HG02763 (cell line): ENCODE data around the gene TRAF3IP1.
A peak's percentile ranks its signal among the peaks of the same experiment; 100 is the strongest.
"Not testable (repeated sequence)": the region's sequence is repeated elsewhere in the genome, so short reads cannot be mapped to it uniquely, and the experiment has no call there.

Experiments
- ATAC-seq: cut with Tn5 transposase; IDR thresholded peaks from one replicate; pipeline ENCODE4 v1.9.1; 2021; ENCODE audit warnings: mild to moderate bottlenecking, moderate library complexity; ENCODE audit not compliant: unreplicated experiment

TRAF3IP1 gene, protein sequence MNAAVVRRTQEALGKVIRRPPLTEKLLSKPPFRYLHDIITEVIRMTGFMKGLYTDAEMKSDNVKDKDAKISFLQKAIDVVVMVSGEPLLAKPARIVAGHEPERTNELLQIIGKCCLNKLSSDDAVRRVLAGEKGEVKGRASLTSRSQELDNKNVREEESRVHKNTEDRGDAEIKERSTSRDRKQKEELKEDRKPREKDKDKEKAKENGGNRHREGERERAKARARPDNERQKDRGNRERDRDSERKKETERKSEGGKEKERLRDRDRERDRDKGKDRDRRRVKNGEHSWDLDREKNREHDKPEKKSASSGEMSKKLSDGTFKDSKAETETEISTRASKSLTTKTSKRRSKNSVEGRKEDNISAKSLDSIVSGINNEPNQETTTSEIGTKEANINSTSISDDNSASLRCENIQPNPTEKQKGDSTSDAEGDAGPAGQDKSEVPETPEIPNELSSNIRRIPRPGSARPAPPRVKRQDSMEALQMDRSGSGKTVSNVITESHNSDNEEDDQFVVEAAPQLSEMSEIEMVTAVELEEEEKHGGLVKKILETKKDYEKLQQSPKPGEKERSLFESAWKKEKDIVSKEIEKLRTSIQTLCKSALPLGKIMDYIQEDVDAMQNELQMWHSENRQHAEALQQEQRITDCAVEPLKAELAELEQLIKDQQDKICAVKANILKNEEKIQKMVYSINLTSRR

DNA sequence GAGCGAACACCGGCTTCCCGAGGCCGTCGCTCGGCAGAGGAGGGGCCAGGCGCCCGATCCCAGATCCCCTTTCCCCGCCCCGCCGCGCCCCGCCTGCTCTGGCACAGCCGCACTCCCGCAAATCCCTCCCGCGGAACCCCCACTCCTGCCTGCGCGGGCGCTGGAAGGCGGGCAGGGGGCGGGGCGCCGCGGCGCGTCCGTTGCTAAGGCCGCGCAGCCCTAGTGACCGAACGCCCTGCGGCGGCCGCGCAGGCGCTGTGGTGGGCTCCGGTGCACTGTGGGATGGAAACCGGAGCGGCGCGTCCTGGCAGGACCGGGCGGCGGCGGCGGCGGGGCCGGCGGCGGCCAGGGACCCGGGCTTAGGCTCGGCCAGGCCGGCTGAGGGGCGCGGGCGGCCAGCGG is at the start of gene TRAF3IP1:
TSS of gene TRAF3IP1 (plus strand) at position 273 of the 402 bp plus-strand sequence. CDS start 145 bp downstream, outside the sequence.
- peak; percentile 98 for ATAC-seq

GRCh38 chr2:238270606-238271005 is 49.7 kb upstream of the TRAF3IP1 start:
- no peak for ATAC-seq

- no peak for ATAC-seq
Measured at GRCh38 chr2:238271061-238271554, 49.2 kb upstream of the TRAF3IP1 start.

GRCh38 chr2:238271686-238272085 is 48.6 kb upstream of the TRAF3IP1 start:
- not testable (repeated sequence) for ATAC-seq

DNA sequence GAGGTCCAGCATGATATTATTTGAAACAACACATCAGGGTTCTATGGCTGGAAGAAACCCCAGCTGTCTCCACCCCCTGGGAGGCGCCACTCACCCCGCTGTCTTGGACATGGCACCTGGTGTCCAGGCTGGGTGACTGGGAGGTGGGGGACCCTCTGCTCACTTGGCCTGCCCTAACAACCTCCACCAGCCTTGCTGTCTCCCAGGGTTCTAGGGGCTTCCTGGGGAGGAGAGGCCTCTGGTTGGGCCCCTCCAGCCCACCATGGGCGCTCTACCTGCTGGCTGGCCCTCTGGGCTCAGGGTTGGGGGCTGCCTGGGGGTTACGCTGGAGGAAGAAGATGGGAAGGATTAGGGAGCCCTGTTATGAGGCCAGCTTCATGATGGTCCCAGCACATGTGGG is 48.2 kb upstream of the TRAF3IP1 start:
- ATAC-seq: no peak

- not testable (repeated sequence) for ATAC-seq
Measured at GRCh38 chr2:238273433-238273832, 46.9 kb upstream of the TRAF3IP1 start.

- no peak for ATAC-seq
Measured at GRCh38 chr2:238274152-238274865, 46.0 kb upstream of the TRAF3IP1 start.

DNA sequence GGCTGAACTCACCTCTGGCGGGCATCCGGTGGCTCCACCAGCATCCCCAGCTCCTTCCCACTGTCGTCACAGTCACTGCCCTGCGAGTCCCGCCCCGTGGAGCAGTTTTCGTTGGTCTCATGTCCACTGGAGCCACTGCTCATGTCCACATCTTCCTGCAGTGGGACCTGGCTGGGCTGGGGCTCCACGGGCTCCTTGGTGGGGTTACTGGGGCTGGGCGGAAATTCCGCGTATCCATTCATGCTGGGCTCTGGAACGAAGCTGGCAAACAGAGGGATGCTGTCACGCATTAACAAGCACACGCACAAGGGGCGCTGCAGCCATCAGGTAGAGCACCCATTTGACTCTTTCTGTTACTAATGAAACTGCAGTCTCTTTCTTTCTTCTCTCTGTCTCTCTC is 42.6 kb upstream of the TRAF3IP1 start:
- no peak for ATAC-seq

DNA sequence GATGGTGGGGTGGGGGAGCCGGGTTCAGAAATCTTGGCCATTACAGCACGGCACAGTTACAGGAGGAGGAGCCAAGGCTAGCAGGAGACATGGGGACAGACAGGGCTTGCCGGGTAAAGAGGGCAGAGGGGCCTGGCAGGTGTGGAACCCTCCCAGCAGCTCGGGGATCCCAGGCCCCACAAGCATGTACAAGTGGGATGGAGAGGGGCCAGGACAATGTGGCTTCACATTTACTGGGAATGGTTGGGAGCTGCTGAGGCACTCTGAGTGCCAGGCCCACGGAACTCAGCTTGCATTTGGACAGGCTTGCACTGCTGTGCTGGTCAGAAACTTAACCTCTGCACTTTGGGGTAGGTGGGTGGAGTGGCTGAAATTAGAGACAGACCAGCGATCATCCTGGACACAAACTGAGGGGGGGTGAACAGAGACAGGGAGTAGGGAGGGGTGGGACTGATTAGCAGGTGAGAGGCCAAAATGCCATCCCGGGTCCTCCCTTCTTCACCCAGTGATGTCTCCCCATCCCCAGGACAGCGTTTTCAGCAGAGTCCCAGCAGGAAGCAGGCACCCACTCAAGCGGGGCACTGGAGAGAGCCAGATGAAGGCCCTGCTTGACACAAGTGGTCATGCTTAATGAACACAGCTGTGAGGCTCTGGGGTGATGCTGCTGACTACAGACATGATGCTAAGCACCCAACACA is 41.5 kb upstream of the TRAF3IP1 start:
- ATAC-seq: no peak

DNA sequence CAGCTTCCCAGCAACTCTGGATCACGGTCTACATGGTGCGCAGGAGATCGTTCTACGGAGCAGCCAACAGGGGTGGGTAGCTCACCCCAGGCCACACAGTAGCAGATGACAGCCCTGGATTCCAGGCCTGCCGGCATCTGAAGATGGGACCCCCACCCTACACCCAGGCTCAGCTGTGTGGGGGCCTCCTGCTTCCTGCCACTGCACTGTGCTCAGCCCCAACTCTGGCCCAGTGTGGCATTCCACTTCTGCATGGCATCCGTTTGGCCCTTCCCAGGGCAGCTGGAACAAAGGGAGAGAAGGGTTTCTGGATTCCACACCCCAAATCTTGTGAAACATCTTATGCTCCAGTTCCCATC is 41.0 kb upstream of the TRAF3IP1 start:
- ATAC-seq: no peak

- no peak for ATAC-seq
Measured at GRCh38 chr2:238280083-238280825, 40.1 kb upstream of the TRAF3IP1 start.

- no peak for ATAC-seq
Measured at GRCh38 chr2:238281826-238282480, 38.4 kb upstream of the TRAF3IP1 start.

GRCh38 chr2:238282861-238283738 is 37.2 kb upstream of the TRAF3IP1 start:
- ATAC-seq: no peak

GRCh38 chr2:238284802-238285515 is 35.4 kb upstream of the TRAF3IP1 start:
- ATAC-seq: no peak

GRCh38 chr2:238285653-238286082 is 34.6 kb upstream of the TRAF3IP1 start:
- no peak for ATAC-seq

GRCh38 chr2:238286095-238286494 is 34.2 kb upstream of the TRAF3IP1 start:
- ATAC-seq: no peak

GRCh38 chr2:238286551-238286950 is 33.8 kb upstream of the TRAF3IP1 start:
- no peak for ATAC-seq
